ENCODE measurements around the gene GDPD5. TPM values are rescaled to one million over a fixed set of nuclear protein-coding genes. Genes with fewer than 3 reads are reported as not detected.

The GDPD5 gene
- total and polyA plus RNA-seq, 12 donors: 4.1 to 110 (median 14.5) TPM

- intact Hi-C loops (cut with DNase I): loop anchor here in 1 of 2 donors (10.0 kb wide), 1 partner anchor 118 kb away; no protein-coding TSS in a partner anchor
- H3K27me3 ChIP-seq: no peaks in the 10 kb centered on the region
- TF ChIP-seq CTCF (IDR thresholded peaks at IDR 0.05) (no peak), POLR2A (IDR thresholded peaks at IDR 0.05) (no peak)
Observed at GRCh38 chr11:75522286-75523044, 3.3 kb downstream of the GDPD5 start.

GRCh38 chr11:75520688-75521087, 5.1 kb downstream of the GDPD5 start:
- TF ChIP-seq CTCF (IDR thresholded peaks at IDR 0.05) (no peak), POLR2A (IDR thresholded peaks at IDR 0.05) (no peak)
- 78 to 96% (median 91%) methylated on average over 4 to 7 of the region's 7 CpGs; no CpG with 5 or more reads in 1 of the 4 donors for WGBS, 4 donors
- intact Hi-C loops (cut with DNase I): loop anchor here in 1 of 2 donors (10.0 kb wide), 1 partner anchor 116 kb away; no protein-coding TSS in a partner anchor
- Histone ChIP-seq H3K9me3 (replicated peaks in 1 of 3) (no peaks in the 10 kb centered on the region), H3K27me3 (no peaks in the 10 kb centered on the region), H3K4me3 (no peak overlapping the region), H3K36me3 (replicated peaks in 1 of 2) (no peaks in the 10 kb centered on the region), H3K27ac (no peak overlapping the region), H3K4me1 (replicated peaks in 1 of 2) (peaks cover 8 to 13% of the 10 kb centered on the region in 2 donors)
- DNase-seq: no peak

More at GRCh38 chr11:75522286-75523044, 3.3 kb downstream of the GDPD5 start:
- H3K4me1 ChIP-seq (replicated peaks in 1 of 2): peaks cover 13 to 20% of the 10 kb centered on the region in 2 donors
- no peaks in the 10 kb centered on the region for H3K9me3 ChIP-seq (replicated peaks in 1 of 3)
- H3K27ac ChIP-seq: no peak overlapping the region
- H3K36me3 ChIP-seq (replicated peaks in 1 of 2): no peaks in the 10 kb centered on the region
- 78 to 91% (median 89%) methylated on average over 5 to 7 of the region's 7 CpGs for WGBS, 4 donors
- no peak for DNase-seq
- H3K4me3 ChIP-seq: no peak overlapping the region

DNA sequence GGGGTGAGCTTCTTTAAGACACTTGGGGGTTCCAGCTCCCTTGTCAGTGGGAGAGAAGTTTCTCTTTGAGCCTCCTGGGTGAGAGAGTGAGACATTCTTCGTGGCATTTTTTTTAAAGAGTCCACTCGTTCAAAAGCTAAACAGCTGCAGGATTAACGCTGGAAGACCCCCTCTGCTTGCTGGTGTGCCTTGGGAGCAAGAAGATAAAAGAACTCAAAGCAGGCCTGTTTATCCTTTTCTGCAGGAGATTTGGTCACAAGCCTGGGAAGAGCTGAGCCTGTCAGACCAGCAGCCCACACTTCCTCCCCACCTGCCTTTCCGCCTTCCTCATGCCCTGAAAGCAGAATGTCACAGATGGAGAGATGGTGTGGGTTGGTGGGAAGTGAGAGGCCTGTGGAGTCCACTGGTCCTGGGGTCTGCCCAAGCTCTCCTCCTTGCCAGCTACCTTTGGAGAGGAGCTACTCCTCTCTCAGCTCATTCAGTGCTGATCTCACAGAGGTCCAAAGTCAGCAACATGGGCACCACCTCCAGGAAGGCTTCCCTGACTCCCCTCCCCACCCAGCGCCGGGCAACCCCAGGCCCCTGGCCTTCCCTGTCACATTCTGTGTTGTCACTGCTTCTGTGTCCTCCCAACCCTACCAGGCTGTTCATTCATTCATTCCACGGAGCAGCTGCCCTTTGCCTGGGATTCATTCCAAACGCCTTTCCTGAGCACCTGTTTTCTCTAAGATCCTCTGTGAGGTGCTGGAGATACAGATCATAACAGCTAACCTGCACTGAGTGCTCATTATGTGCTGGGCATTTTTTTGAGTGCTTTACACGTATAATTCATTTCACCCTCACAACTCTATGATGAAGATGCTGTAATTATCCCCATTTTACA, 6.7 kb downstream of the GDPD5 start:
- H3K27me3 ChIP-seq: no peaks in the 10 kb centered on the region
- no peak for DNase-seq
- intact Hi-C loops (cut with DNase I): no loop called here
- peaks cover 0 to 2% of the 10 kb centered on the region in 2 donors for H3K4me1 ChIP-seq (replicated peaks in 1 of 2)
- WGBS, 4 donors: 69 to 80% (median 78%) methylated on average over 9 of the region's 9 CpGs
- no peak overlapping the region for H3K27ac ChIP-seq
- no peak overlapping the region for H3K4me3 ChIP-seq
- no peaks in the 10 kb centered on the region for H3K36me3 ChIP-seq (replicated peaks in 1 of 2)
- no peaks in the 10 kb centered on the region for H3K9me3 ChIP-seq (replicated peaks in 1 of 3)
- no peak for TF ChIP-seq CTCF (IDR thresholded peaks at IDR 0.05)
- no peak for TF ChIP-seq POLR2A (IDR thresholded peaks at IDR 0.05)

GRCh38 chr11:75518204-75518549, 7.6 kb downstream of the GDPD5 start:
- WGBS, 4 donors: 83 to 88% (median 86%) methylated on average over 3 of the region's 3 CpGs
- H3K27ac ChIP-seq: no peak overlapping the region
- no peak overlapping the region for H3K4me3 ChIP-seq
- intact Hi-C loops (cut with DNase I): no loop called here
- TF ChIP-seq CTCF (IDR thresholded peaks at IDR 0.05): no peak
- no peak for DNase-seq
- H3K4me1 ChIP-seq (replicated peaks in 1 of 2): no peaks in the 10 kb centered on the region
- H3K27me3 ChIP-seq: no peaks in the 10 kb centered on the region
- no peaks in the 10 kb centered on the region for H3K9me3 ChIP-seq (replicated peaks in 1 of 3)
- no peaks in the 10 kb centered on the region for H3K36me3 ChIP-seq (replicated peaks in 1 of 2)

Measured in adrenal gland (tissue), 12 donors.